Fibroblast of the conjunctiva (primary cell): ENCODE measurements around the gene OCSTAMP.

Experiments
- DNase-seq: peaks from one replicate; pipeline ENCODE4 v3.0.0-alpha.2; 2010; ENCODE audit warnings: low read depth

The OCSTAMP gene

GRCh38 chr20:46573234-46573633 is 22.8 kb upstream of the OCSTAMP start:
- DNase-seq: no peak

DNA sequence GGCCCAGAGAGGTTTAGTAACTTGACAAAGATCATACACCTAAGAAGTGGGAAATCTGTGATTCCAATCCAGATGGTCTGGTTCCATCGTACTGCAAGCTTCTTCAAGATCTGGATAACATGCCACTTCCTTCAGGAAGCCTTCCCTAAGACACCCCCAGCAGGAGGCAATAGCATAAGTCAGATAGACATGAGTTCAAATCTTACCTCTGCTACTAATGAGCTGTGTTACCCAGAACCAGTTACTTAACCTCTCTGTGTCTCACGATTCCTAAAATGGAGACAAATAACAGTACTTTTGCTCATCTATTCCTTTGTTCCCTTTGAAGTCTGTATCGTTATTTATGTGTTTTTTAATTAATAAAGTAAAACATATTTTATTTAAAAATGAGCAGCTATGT is 22.3 kb upstream of the OCSTAMP start:
- no peak for DNase-seq

DNA sequence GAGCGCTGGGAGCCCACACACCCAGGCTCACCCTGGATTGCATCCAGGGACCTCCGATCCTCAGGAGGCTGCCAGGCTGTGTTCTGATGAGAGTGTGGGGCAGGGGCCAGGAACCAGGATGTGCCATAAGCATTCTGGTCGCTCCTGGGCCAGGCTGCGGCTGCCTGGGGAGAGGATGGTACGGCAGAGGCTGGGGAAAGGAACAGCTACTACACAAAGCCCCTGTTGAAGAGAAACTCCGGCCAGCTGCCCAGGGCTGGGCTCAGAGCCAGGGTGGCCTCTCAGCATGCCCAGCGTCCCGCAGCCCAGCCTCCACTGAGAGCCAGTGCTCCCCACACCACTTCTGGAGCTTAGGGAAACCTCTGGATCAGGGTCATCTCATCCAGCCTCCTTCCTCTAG is 21.7 kb upstream of the OCSTAMP start:
- no peak for DNase-seq

- no peak for DNase-seq
Observed at GRCh38 chr20:46571418-46571817, 21.0 kb upstream of the OCSTAMP start.

DNA sequence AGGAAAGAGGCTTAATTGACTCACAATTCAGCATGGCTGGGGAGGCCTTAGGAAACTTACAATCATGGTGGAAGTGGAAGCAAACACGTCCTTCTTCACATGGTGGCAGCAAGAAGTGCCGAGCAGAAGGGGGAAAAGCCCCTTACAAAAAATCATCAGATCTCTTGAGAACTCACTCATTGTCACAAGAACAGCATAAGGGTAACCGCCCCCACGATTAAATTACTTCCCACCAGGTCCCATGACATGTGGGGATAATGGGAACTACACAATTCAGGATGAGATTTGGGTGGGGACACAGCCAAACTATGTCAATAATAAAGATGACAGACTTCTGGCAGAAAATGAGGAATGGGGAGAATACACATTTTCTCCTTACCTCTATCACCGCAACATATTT is 20.5 kb upstream of the OCSTAMP start:
- no peak for DNase-seq

DNA sequence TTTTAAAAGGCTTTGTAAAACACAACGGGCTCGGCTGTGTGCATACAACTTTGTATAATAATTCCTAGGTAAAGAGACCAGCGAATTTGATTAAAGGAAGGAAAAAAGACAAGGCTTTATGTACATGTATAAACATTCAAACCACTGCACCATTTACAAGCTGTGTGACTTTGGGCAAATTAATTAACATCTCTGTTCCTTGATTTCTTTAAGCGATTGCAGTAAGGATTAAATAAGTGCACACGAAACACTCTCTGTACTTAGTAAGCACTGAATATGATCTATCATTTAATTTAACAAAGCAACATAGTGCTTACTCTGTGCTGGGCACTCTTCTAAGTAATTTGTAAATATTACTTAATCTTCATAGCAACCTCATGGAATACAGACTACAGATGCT is 19.5 kb upstream of the OCSTAMP start:
- DNase-seq: no peak

GRCh38 chr20:46568570-46569129 is 18.2 kb upstream of the OCSTAMP start:
- peak; percentile 46 for DNase-seq

- DNase-seq: no peak
Observed at GRCh38 chr20:46566125-46566524, 15.7 kb upstream of the OCSTAMP start.

DNA sequence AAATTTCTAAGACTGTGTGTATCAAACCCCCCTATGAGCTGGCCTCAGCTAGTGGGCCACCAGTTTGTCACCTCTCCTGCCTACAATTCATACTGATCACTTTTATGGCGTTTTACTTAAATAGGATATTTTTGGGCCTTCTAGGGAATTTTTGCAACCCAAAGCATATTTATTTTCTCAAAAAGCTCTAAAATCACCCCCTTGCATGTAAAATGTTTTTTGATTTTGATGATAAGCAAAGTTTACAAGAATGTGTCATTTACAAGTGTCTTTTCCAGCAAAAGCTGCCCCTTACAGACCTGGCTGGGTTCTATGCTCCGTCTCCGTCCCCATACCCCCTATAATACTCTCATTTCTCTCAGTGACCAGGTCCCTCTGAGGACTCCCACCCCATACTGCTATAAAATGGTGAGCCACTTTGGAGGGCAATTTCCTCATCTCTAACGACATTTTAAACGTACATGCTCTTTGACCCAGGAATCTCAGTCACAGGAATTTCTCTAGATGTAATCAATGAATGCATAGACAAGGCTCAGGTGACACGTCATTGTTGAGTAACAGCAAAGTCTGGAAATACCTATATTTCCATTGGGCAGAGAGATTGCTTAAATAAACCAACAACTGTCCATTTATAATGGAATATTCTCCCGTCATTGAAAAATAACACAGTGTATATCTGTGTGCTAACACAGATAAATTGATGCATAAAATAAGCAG is 13.9 kb upstream of the OCSTAMP start:
- no peak for DNase-seq

- no peak for DNase-seq
Observed at GRCh38 chr20:46563860-46564221, 13.4 kb upstream of the OCSTAMP start.

GRCh38 chr20:46563170-46563859 is 12.9 kb upstream of the OCSTAMP start:
- DNase-seq: no peak

DNA sequence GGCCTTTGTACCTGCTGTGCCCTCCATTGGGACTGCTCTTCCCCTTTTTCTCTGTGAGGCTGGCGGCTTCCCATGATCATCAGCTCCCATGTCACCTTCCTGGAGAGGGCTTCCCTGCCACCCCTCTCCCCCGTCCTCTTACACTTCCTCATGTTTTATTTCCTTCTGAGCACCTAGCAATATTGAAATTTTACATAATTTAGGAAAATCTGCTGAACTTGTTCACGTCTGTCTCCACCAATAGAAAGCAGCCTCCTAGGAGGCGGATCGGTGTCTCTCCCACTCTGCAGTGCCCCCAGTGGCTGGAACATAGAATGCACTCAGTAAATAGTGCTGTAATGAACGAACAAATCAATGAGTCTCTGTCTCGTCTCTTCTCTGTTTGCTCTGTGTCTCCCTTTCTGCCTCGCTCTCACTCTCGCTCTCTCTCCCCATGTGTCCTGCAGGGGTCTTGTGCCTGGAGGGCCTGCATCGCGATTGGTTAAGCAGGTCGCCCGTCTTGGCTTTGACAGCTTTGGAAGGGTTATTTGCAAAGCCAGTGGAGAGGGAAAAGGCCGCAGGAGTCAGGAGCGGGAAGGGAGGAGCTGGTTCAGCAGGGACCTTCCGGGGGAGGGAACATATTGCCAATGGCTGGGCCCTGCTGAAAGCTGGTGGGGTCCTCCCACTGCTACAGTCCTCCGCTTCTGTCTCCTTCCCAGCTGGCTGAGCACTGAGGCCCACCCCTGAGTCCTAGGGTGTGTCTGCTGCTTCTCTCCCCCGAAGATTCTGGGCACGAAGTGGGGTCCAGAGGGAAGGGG is 12.1 kb upstream of the OCSTAMP start:
- DNase-seq: peak; percentile 41

DNA sequence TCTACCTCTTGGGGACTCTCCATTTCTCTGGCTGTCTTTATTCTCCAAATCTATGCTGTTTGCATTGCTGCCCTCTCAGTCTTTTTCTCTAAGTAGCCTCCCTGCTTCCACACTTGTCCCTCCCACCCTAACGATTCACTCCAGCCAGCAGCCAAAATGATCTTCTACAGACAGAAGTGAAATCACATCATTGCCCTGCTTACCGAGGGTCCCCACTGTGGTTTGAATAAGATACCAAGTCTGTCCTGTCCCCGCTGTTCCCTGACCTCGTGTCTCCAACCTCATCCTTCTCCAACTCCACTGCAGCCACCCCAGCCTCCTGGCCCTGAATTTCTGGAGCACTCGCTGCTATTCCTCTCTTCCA is 11.5 kb upstream of the OCSTAMP start:
- no peak for DNase-seq

- no peak for DNase-seq
Observed at GRCh38 chr20:46559685-46560440, 9.4 kb upstream of the OCSTAMP start.

- DNase-seq: no peak
Observed at GRCh38 chr20:46559001-46559400, 8.5 kb upstream of the OCSTAMP start.

DNA sequence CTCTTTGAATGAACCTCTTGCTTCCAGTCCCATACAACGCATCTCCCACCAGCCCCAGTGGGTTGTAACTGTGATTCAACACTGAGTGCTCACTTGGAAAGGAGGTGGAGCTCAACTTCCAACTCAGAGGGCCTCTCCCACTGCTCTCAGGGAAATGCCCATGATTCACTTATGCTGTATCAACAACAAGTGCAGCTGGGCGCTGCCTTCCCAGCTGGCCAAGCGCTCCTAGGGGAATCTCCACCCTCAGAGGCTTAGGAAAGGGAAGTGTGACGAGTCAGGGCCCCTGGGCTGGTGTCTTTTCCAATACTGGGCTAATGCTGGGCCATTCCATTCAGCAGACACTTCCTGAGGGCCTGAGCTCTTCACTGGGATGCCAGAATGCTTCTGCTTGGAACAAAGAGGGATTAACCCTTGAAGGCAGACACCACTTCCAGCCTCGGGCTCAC is 8.1 kb upstream of the OCSTAMP start:
- DNase-seq: peak; percentile 58

GRCh38 chr20:46557231-46557956 is 6.9 kb upstream of the OCSTAMP start:
- DNase-seq: no peak

DNA sequence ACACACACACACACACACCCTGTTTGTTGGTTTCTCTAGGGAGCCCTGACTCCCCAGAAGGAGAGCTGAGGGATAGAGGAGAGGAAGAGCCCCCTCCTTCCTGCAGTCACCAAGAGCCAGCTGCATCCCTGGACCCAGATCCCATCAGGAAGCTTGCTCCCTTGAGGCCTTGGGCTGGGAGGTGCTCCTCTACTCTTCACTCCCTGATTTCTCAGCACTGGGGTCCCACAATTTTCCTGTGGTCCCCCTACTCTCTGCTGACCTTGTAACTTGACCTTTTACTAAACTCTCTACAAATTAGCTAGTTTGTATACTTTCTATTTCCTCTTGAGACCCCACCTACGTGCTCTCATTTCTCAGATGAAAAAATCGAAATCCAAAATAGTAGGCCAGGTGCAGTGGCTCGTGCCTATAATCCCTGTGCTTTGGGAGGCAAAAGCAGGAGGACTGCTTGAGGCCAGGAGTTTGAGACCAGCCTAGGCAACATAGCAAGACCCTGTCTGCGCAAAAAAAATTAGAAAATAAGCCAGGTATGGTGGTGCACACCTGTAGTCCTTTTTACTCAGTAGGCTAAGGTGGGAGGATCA is 5.0 kb upstream of the OCSTAMP start:
- no peak for DNase-seq

DNA sequence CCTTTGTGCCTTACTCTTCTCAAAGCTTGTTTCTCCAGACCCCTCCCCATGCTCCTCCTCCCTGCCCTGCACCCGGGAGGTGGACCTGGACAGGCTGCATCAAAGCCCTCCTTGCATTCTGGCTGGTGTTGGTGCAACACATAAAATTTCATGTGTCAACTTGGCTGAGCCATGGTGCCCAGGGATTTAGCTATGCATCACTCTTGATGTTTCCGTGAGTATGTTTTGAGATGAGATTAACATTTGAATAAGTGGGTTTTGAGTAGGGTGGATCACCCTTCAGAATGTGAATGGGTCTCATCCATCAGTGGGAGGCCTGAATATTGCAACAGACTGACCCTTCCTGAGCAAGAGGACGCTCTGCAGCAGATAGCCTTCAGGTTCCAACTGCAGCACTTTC is 4.4 kb upstream of the OCSTAMP start:
- DNase-seq: no peak

DNA sequence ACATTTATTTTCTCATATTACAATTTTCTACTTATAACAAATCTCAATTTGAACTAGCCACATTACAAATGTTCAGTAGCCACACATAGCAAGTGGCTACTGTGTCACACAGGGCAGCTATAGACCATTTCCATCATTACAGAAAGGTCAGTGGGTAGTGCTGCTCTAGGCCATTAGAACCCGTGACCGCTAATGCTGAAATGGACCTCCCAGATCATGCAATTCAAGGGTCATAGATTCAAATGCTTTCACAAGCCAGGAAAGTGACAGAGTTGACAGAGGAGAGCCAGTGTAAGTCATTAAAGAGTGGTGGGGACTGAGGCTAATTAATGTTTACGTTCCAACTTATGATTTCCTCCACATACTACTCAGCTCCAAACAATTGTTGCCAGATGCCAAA is 3.5 kb upstream of the OCSTAMP start:
- DNase-seq: no peak
